ENCODE measurements around the gene PARP14. TPM values are rescaled to one million over a fixed set of nuclear protein-coding genes. Genes with fewer than 3 reads are reported as not detected.
"Not testable (repeated sequence)": the region's sequence is repeated elsewhere in the genome, so short reads cannot be mapped to it uniquely, and the experiment has no call there.

Gene PARP14, protein sequence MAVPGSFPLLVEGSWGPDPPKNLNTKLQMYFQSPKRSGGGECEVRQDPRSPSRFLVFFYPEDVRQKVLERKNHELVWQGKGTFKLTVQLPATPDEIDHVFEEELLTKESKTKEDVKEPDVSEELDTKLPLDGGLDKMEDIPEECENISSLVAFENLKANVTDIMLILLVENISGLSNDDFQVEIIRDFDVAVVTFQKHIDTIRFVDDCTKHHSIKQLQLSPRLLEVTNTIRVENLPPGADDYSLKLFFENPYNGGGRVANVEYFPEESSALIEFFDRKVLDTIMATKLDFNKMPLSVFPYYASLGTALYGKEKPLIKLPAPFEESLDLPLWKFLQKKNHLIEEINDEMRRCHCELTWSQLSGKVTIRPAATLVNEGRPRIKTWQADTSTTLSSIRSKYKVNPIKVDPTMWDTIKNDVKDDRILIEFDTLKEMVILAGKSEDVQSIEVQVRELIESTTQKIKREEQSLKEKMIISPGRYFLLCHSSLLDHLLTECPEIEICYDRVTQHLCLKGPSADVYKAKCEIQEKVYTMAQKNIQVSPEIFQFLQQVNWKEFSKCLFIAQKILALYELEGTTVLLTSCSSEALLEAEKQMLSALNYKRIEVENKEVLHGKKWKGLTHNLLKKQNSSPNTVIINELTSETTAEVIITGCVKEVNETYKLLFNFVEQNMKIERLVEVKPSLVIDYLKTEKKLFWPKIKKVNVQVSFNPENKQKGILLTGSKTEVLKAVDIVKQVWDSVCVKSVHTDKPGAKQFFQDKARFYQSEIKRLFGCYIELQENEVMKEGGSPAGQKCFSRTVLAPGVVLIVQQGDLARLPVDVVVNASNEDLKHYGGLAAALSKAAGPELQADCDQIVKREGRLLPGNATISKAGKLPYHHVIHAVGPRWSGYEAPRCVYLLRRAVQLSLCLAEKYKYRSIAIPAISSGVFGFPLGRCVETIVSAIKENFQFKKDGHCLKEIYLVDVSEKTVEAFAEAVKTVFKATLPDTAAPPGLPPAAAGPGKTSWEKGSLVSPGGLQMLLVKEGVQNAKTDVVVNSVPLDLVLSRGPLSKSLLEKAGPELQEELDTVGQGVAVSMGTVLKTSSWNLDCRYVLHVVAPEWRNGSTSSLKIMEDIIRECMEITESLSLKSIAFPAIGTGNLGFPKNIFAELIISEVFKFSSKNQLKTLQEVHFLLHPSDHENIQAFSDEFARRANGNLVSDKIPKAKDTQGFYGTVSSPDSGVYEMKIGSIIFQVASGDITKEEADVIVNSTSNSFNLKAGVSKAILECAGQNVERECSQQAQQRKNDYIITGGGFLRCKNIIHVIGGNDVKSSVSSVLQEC (N-terminal part only)
- total RNA-seq = 37.5 TPM

DNA sequence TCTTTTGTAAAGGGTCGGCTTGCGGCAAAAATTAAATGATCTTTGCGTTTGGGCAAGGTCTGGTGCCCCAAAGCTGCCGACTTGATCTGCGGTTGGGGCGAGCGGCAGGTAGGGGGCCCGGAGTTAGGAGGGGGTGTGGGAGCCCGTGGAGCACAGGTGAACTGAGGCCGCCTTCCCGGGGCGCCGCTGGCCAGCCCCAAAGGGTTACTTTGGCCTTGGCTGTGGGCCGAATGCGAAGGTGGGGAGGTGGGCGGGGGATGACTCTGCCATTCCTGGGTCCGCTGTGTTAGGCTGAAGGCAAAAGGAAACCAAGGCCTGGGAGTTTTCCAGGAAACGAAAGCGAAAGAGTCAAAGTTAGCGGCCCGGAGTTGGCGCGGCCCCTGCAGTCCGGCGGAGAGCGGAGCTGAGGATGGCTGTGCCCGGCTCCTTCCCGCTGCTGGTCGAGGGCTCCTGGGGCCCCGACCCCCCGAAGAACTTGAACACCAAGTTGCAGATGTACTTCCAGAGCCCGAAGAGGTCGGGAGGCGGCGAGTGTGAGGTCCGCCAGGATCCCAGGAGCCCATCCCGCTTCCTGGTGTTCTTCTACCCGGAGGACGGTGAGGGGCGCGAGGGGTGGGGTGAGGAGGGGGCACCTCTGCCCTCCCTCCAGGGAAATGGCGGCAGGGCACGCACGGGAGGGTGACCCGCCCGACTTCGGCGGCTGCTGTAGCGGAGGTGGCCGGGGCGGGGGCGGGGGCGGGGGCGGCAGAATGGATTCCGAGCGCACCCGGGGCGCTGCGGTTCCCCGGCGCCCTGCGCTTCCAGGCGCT is at the start of gene PARP14:
PARP14 (plus strand) TSS at position 365 of the 809 bp plus-strand sequence; CDS start at position 410, 45 bp downstream.
- ATAC-seq (peak; percentile 78), DNase-seq (ENCODE audit: low spot score) (peak; percentile 81)

DNA sequence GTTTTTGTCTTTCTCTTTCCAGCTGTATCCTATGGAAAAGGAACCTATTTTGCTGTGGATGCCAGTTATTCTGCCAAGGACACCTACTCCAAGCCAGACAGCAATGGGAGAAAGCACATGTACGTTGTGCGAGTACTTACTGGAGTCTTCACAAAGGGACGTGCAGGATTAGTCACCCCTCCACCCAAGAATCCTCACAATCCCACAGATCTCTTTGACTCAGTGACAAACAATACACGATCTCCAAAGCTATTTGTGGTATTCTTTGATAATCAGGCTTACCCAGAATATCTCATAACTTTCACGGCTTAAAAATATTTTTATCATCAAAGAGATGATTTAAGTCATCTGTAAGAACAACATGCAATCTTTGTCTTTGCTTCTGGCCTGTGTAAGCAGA is 44.9 kb upstream of the PARP14 start:
- no peak for ATAC-seq
- no peak for DNase-seq (ENCODE audit: low spot score)

DNA sequence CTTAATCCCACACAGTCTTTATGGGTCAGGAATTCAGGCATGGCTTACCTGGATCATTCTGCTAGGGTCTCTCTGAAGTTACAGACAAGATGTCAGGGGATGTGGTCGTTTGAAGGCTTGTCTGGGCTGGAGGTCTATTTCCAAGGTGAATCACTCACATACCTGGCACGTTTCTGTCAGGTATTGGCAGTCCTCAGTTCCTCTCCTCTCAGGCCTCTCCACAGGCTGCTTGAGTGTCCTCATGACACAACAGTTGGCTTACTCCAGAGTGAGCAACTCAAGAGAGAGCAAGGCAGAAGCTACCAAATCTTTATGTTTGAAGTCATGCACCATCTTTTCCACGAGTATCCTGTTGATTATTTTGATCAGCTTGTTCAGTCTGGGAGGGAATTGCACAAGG is 43.9 kb upstream of the PARP14 start:
- no peak for ATAC-seq
- no peak for DNase-seq (ENCODE audit: low spot score)

DNA sequence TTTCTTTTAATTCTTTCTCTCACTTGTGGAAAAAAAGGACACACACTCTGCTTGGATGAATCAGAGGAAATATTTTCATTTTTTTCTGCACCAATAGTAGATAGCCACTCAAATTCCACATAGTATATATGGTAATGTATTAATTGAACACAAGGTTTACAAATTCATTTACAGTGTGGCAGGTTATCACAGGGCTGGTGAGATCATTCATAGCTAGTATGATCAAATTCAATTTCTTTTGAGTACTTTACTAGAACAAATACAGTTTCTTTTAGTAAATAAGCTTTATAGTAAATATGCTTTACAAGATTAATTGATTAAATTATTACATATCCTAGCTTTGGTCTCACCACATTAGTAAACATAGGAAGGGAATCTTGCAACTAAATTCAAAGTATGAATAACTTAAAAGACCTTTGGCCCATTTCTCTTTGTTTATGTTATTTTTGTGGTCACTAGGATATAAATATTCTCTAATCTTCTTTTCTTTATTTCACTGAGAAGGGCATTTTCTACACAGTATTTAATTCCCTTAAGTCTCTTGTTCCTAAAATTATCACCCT is 40.1 kb upstream of the PARP14 start:
- DNase-seq (ENCODE audit: low spot score) (no peak), ATAC-seq (no peak)

DNA sequence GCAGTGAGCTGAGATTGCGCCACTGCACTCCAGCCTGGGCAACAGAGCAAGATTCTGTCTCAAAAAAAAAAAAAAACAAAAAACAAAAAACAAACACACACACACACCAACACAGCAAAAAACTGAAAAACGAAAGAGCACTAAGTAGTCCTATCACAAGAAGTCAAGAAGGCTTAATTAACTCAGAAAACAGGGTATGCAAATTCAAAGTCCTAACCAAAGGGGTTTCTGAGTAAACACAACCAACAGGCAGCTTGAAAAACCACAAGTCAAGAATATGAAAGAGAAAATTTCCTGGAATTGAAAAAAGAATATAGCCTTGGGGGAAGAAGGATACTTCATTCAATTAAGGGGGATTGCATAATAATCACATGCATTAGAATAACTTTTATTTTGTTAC is 37.7 kb upstream of the PARP14 start:
- DNase-seq (ENCODE audit: low spot score) = no peak
- peak; percentile 26 for ATAC-seq

DNA sequence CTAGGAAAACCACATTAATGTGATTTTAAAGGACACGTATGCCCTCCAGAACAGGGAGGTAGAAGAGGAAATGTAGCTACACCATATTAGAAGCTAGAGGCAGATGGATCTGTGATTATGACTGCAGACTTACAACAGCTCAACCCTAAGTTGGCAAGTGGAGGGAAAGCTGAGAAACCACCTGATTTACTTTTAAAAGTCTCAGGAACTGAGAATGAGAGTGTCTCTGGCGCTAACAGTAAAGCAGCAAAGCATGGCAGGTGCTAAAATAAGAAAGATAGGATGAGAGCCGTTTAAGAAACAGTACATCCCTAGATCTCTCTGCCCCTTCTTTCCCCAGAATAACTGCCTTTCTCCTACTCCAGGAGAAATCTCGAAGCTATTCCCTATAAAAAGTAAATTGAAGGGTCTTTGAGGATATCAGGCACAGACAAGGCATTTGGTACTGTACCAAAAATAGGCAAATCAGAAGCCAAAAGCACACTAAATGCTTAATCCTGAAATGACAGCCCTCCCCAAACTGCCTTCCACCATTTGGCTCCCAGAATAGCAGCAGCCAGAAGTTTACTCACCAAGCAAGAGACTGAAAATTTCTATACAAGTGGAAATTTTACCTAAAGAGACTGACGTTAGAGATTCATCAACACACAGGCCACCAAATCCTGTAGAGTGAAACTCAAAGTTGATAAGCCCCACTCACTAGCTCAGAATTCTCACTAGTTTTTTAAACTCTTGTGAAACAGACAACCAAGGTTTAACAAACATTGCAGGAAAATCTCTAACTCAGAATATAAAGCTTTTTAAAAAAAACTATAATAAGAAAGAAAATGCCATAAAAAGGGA is 34.3 kb upstream of the PARP14 start:
- DNase-seq (ENCODE audit: low spot score) = no peak
- ATAC-seq = peak; percentile 57

DNA sequence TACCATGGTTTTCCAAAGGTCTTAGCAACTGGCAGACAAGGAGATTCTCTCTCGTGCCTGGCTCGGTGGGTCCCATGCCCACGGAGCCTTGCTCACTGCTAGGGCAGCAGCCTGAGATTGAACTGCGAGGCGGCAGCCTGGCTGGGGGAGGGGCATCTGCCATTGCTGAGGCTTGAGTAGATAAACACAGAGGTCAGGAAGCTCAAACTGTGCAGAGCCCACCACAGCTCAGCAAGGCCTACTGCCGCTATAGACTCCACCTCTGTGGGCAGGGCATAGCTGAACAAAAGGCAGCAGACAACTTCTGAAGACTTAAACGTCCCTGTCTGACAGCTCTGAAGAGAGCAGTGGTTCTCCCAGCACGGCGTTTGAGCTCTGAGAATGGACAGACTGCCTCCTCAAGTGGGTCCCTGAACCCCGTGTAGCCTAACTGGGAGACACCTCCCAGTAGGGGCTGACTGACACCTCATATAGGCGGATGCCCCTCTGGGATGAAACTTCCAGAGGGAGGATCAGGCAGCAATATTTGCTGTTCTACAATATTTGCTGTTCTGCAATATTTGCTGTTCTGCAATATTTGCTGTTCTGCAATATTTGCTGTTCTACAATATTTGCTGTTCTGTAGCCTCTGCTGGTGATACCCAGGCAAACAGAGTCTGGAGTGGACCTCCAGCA is 29.3 kb upstream of the PARP14 start:
- peak; percentile 72 for DNase-seq (ENCODE audit: low spot score)
- peak; percentile 88 for ATAC-seq

DNA sequence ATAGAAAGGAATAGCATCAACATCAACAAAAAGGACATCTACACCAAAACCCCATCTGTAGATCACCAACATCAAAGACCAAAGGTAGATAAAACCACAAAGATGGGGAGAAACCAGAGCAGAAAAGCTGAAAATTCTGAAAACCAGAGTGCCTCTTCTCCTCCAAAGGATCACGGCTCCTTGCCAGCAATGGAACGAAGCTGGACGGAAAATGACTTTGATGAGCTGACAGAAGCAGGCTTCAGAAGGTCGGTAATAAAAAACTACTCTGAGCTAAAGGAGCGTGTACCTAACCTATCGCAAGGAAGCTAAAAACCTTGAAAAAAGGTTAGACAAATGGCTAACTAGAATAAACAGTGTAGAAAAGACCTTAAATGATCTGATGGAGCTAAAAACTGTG is 28.7 kb upstream of the PARP14 start:
- peak; percentile 82 for DNase-seq (ENCODE audit: low spot score)
- ATAC-seq = peak; percentile 46

DNA sequence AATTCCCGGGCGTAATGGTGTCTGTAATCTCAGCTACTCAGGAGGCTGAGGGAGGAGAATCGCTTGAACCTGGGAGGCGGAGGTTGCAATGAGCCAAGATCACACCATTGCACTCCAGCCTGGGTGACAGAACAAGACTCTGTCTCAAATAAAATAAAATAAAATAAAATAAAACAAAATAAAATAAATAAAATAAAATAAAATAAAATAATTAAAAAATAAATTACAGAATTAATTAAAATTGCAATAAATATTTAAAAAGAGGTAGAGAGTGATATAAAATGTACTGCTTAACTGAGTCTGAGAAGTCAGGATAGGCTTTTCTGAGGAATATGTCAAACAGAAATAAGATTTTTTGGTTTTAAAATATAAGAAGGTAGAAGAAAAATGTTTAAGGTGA is 22.3 kb upstream of the PARP14 start:
- ATAC-seq; DNase-seq (ENCODE audit: low spot score): not testable (repeated sequence)

DNA sequence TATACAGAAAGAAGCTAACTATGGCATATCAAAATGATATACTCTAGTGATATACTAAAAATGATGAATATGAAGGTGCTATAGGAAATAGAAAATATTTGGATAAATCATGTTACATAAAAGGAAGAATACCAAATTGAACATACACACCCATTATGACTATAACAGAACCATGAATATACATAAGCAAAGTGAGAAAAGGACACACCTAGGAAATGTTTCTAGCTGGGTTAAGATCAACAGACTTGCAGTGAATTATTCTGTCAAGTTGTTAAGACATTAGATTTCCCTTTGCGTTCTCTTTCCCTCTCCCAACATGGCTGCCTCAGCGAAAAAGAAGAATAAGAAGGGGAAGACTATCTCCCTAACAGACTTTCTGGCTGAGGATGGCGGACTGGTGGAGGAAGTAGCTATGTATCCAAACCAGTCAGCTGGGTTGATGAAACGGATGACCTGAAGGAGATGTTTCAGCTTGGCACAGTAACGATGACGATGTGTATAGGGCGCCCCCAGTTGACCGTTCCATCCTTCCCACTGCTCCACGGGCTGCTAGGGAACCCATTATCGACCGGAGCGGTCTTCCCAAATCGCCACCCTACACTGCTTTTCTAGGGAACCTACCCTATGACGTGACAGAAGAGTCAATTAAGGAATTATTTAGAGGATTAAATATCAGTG is 20.2 kb upstream of the PARP14 start:
- ATAC-seq = no peak
- DNase-seq (ENCODE audit: low spot score) = no peak

DNA sequence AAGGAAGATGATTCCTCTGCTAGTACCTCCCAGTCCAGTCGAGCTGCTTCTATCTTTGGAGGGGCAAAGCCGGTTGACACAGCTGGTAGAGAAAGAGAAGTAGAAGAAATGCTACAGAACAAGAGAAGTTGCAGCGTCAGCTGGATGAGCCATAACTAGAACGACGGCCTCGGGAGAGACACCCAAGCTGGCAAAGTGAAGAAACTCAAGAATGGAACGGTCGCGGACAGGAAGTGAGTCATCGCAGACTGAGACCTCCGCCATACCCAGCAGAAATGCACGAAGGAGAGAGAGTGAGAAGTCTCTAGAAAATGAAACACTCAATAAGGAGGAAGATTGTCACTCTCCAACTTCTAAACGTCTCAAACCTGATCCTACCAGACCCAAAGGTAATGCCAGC is 19.0 kb upstream of the PARP14 start:
- ATAC-seq (no peak), DNase-seq (ENCODE audit: low spot score) (no peak)

DNA sequence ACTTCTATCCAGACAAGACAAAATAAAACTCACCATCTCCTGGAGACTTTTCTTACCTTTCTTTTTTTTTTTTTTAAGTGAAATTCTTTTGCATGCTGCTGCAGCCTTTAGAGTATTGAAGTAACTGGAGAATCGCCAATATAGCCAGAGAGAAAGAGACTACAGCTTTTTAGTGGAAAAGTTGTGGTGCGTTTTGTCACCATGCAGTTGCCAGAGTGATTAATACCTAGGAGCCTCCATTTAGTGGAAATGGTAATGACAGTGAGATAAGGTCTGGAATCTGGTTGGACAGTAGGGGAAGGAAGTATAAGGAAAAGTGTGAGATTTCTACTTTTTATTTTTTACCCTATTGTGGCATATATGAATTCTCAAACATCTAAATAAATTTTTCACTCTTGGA is 18.1 kb upstream of the PARP14 start:
- ATAC-seq (no peak), DNase-seq (ENCODE audit: low spot score) (no peak)

DNA sequence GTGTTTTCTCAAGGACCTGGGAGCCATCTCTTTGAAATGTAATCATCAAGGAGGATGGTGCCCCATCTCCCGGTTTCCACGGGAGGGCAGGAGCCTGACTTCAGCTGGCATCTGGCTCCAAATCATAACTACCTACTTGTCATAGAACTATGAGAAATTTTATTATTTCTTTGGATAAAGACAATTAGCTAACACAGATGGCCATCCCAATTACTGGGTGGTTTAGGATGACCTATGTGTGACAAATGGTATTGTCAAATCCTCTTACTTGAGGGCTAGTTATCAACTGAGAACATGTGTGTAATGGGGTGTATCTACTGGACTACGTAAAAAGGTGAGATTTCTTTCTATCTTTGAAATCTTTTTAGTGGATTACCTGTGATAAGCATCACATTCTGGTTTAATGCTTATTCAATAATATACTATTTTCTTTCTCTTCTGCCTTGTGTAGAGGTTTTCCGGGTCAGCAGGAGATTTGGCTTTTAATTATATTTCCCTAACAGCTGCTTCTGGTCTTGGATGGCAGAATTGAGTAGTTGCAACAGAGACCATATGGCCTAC is 15.3 kb upstream of the PARP14 start:
- ATAC-seq (no peak), DNase-seq (ENCODE audit: low spot score) (no peak)

DNA sequence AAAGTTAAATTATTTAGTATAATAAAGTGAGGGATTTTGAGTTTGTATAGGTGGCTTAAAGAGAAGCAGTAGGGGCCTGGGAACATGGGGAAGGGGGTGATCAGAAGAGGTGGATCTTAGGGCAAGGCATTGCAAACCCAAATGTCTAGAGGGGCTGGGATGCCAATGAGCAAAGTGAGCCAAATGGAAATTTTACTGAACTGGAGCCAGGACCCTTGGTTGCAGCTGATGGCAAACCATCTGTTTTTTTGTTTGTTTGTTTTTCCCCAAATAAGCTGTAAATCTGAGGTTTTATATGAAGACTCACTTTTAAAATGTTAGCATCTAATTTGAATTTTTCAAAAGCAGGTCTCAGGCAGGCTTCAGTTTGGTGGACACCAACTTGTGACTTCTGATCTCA is 14.8 kb upstream of the PARP14 start:
- DNase-seq (ENCODE audit: low spot score) (no peak), ATAC-seq (no peak)

DNA sequence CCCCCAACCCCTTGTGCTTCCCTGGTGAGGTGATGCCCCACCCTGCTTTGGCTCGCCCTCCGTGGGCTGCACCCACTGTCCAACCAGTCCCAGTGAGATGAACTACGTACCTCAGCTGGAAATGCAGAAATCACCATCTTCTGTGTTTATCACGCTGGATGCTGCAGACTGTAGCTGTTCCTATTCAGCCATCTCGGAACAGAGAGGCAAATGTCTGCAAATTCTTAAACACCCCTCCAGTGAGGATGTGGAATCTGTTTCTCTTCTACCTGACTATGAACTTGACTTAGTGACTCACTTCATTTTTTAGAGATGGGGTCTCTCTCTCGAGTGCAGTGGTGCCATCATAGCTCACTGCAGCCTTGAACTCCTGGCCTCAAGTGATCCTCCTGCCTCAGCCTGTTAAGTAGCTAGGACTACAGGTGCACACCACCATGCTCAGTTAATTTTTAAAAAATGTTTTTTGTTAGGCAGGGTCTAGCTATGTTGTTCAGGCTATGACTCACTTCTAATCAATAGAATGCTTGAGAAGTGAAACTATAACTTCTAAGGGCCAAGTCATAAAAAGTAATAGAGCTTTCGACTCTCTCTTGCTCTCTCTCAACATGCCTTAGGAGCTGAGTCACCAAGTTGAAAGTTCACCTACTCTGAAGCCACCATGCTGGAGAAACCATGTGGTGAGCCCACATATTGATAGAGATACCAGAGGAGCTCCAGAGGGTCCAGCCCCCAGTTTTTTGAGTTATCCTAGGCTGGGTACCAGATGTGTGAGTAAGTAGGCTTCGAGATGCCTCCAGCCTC is 11.5 kb upstream of the PARP14 start:
- ATAC-seq (no peak), DNase-seq (ENCODE audit: low spot score) (no peak)

DNA sequence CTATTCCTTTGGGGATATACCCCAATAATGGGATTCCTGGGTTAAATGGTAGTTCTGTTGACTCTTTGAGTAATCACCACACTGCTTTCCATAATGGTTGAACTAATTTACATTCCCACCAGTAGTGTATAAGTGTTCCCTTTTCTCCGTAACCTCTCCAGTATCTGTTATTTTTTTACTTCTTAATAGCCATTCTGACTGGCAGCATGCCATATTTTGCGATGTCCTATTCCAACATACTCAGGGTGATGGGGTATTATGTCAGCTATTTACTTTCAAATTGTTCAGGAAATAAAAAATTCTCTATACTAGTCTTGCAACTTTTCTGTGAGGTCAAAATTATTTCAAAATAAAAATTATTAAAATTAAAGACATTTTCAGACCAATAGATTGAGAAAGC is 9.1 kb upstream of the PARP14 start:
- DNase-seq (ENCODE audit: low spot score) (no peak), ATAC-seq (no peak)

DNA sequence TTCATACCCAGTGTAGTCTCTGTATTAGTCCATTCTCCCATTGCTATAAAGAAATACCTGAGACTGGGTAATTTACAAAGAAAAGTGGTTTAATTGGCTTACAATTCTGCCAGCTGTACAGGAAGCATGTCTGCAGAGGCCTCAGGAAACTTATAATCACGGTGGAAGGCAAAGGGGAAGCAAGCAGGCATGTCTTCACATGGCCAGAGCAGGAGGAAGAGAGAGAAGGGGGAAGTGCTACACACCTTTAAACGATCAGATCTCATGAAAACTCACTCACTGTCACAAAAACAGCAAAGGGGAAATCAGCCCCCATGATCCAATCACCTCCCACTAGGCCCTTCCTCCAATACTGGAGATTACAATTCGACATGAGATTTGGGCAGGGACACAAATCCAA is 6.3 kb upstream of the PARP14 start:
- ATAC-seq (no peak), DNase-seq (ENCODE audit: low spot score) (no peak)
